NCI-H1092 (cell line): ENCODE results near the gene CDK6.
"Not testable (repeated sequence)": the region's sequence is repeated elsewhere in the genome, so short reads cannot be mapped to it uniquely, and the experiment has no call there.

Experiments
- DNase-seq: peaks from one replicate; lab custom pipeline; 2025; lab: John Stamatoyannopoulos, UW

CDK6 gene

GRCh38 chr7:92761391-92762097, 74.8 kb downstream of the CDK6 start:
- no peak for DNase-seq

- DNase-seq: no peak
Observed at GRCh38 chr7:92758796-92759431, 77.5 kb downstream of the CDK6 start.

- DNase-seq: not testable (repeated sequence)
Observed at GRCh38 chr7:92757311-92757910, 79.0 kb downstream of the CDK6 start.

GRCh38 chr7:92755680-92756079, 80.7 kb downstream of the CDK6 start:
- DNase-seq: no peak

- DNase-seq: peak; percentile 86
Observed at GRCh38 chr7:92754919-92755581, 81.3 kb downstream of the CDK6 start.

- DNase-seq: no peak
Observed at GRCh38 chr7:92753614-92754013, 82.8 kb downstream of the CDK6 start.

GRCh38 chr7:92751902-92752901, 84.2 kb downstream of the CDK6 start:
- DNase-seq: no peak

- DNase-seq: no peak
Observed at GRCh38 chr7:92750946-92751345, 85.4 kb downstream of the CDK6 start.

- no peak for DNase-seq
Observed at GRCh38 chr7:92750447-92750839, 85.9 kb downstream of the CDK6 start.

- DNase-seq: no peak
Observed at GRCh38 chr7:92749832-92750446, 86.4 kb downstream of the CDK6 start.

GRCh38 chr7:92749327-92749755, 87.0 kb downstream of the CDK6 start:
- no peak for DNase-seq

GRCh38 chr7:92748495-92748894, 87.9 kb downstream of the CDK6 start:
- DNase-seq: no peak

- no peak for DNase-seq
Observed at GRCh38 chr7:92747041-92747835, 89.1 kb downstream of the CDK6 start.

GRCh38 chr7:92745241-92745640, 91.1 kb downstream of the CDK6 start:
- no peak for DNase-seq

GRCh38 chr7:92744180-92744579, 92.2 kb downstream of the CDK6 start:
- DNase-seq: not testable (repeated sequence)

GRCh38 chr7:92742186-92742585, 94.2 kb downstream of the CDK6 start:
- no peak for DNase-seq

- DNase-seq: no peak
Observed at GRCh38 chr7:92740700-92741126, 95.7 kb downstream of the CDK6 start.

GRCh38 chr7:92740134-92740533, 96.2 kb downstream of the CDK6 start:
- DNase-seq: no peak

- DNase-seq: no peak
Observed at GRCh38 chr7:92739091-92739490, 97.3 kb downstream of the CDK6 start.

- DNase-seq: no peak
Observed at GRCh38 chr7:92737706-92738105, 98.7 kb downstream of the CDK6 start.
